ENCODE measurements around the gene TMEM53.

The TMEM53 gene

GRCh38 chr1:44696789-44697345 is 22.6 kb upstream of the TMEM53 start:
- no peak for DNase-seq (ENCODE audit: low read depth)

- DNase-seq (ENCODE audit: low read depth), result no peak
These were observed 21.8 kb upstream of the TMEM53 start for GRCh38 chr1:44696101-44696500.

DNA sequence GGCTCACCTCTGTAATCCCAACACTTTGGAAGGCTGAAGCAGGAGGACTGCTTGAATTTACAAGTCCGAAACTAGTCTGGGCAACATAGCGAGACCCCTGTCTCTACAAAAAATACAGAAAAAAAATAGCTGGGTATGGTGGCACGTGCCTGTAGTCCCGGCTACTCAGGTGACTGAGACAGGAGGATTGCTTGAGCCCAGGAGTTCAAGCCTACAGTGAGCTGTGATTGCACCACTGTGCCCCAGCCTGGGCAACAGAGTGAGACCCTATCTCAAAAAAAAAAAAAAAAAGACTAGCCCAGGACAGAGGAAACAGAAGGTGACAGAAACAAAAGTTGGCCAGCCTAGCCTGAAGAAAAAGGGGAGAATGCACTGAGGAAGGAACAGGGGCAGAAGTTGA is 21.4 kb upstream of the TMEM53 start:
- DNase-seq (ENCODE audit: low read depth), result no peak

- no peak for DNase-seq (ENCODE audit: low read depth)
These were observed 20.7 kb upstream of the TMEM53 start for GRCh38 chr1:44694863-44695478.

GRCh38 chr1:44693900-44694299 is 19.6 kb upstream of the TMEM53 start:
- DNase-seq (ENCODE audit: low read depth), result no peak

DNA sequence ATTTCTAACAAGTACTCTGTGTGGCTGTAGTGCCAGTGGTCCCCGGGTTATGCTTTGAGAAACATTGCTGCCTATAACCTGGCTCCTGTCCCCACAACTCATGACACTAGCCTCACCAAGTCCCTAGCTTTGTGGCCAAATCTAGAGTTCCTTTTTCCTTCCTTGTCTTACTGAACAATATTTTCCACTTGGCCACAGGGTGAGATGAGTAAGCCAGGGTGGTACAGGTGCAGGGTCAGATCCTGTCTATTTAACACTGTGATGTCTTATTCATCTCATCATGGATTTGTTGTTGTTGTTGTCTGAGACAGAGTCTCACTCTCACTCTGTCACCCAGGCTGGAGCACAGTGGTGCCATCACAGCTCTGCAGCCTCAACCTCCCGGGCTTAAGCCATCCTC is 18.9 kb upstream of the TMEM53 start:
- no peak for DNase-seq (ENCODE audit: low read depth)

DNA sequence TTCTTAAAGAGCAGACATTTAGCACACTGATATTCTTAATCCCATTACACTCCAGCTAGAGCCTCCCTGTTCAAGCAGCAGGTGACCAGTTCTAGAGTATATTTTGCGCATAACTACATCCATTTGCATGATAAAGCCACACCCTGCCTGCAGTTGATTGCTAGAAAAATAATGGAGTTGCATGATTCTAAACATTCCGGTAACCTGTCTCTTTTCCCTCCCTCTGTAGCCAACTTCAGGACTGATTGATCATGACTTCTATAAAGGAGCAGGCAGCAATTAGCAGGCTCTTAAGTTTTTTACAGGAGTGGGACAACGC is 15.1 kb upstream of the TMEM53 start:
- no peak for DNase-seq (ENCODE audit: low read depth)

DNA sequence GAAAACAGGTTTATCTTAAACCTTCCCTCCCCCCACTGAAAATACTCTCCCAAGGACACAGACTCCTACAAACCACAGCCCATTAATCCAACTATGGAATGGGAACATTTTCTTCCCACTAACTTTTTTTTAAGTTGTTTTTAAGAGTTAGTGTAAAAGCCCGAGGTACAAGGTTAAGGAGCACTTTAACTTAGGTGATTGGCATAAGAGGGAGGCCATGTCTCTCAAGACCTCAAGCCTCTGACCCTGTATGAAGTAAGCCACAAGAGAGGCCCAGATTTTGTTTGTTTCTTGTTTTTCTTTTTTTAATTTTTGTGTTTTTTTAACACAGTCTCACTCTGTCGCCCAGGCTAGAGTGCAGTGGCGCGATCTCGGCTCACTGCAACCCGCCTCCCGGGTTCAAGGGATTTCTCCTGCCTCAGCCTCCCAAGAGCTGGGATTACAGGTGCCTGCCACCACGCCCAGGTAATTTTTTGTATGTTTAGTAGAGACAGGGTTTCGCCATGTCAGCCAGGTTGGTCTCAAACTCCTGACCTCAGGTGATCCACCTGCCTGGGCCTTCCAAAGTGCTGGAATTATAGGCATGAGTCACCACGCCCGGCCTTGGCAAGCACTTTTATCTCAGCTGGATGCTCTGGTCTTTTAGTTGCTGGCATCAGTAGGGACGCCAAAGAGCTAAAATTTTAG is 14.6 kb upstream of the TMEM53 start:
- no peak for DNase-seq (ENCODE audit: low read depth)

DNA sequence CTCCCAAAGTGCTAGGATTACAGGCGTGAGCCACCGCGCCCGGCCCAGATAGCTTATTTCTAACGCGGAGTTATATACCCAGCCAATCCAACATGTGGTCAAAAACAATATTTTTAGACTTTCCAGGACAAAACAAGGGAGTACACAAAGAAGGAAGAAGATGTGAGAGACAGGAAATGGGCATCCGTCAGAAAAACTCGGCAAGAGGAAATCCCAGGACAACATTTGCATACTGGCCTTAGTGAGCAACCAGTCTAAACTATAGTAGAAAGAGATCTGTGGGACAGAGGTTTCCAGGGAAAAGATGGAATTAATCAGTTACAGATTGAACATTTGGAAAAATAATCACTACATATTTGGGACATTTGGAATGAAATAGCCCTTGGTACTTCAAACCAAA is 11.6 kb upstream of the TMEM53 start:
- DNase-seq (ENCODE audit: low read depth), result no peak

DNA sequence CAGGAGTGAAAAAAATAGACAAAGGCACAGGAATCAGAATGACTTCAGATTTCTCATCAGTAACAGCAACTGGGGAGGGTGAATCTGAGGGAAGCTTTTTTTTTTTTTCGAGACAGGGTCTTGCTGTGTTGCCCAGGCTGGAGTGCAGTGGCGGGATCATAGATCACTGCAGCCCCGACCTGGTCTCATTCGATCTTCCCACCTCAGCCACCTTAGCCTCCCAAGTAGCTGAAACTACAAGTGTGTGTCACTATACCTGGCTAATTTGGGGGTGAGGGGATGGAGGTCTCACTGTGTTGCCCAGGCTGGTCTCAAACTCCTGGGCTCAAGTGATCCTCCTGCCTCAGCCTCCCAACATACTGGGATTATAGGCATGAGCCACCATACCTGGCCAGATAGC is 10.9 kb upstream of the TMEM53 start:
- no peak for DNase-seq (ENCODE audit: low read depth)

DNA sequence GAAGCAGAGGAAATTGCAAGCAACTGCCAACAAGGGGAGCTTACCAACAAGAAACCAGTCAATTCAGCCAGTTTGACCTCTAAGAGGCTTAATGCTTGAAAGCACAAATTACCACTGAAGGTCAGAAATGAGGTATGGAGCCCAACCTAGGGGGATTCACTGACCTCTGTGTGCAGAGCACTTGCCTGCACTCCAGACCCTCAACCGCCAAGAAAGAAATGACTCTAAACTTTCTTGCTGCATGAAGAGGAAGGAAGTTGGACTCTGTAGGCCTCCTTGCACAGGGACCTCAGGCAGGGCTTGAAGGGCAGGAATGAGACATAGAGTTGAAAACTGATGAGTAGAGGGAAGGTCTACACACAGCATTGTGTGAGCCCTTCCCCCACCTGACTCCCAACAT is 10.2 kb upstream of the TMEM53 start:
- no peak for DNase-seq (ENCODE audit: low read depth)

- DNase-seq (ENCODE audit: low read depth), result no peak
These were observed 8.6 kb upstream of the TMEM53 start for GRCh38 chr1:44682883-44683265.

DNA sequence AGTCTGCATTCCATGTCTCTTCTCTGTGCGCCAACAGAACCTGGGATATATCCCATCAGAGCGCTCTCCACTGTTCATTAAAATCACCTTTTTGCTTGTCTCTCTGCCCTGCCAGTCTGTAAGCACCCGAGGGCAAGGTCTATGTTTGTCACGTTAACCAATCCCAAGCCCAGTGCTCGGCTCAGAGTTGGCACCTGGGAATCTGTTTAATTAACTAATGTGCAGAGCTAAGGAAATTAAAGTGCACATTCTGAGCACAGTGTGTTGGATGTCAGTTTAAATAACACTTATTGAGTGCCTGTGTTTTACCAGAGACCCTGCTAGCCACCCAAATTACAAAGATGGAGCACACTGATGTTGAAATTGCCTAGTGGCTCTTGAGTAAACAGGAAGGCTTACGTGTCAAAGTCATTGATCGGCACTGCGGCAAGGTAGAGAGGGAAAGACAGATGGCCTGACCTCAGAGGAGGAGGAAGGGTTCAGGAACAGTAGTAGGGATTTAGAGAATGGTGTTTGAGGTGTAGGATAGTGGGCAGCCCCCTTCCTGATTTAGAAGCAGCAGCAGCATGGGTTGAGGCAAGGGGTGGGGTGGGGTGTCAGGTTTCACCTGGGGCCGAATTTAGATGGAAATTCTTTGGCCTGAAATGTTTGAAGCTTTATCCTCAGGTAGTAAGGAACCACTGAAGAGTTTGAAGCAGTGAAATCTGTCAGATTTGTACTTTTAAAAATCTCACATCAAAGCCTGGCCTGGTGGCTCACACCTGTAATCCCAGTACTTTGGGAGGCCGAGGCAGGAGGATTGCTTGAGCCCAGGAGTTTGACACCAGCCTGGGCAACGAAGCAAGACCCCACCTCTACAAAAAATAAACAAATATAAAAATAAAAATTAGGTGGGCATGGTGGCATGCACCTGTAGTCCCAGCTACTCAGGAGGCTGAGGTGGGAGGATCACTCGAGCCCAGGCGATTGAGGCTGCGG is 7.9 kb upstream of the TMEM53 start:
- no peak for DNase-seq (ENCODE audit: low read depth)

- no peak for DNase-seq (ENCODE audit: low read depth)
These were observed 5.2 kb upstream of the TMEM53 start for GRCh38 chr1:44679468-44679867.

DNA sequence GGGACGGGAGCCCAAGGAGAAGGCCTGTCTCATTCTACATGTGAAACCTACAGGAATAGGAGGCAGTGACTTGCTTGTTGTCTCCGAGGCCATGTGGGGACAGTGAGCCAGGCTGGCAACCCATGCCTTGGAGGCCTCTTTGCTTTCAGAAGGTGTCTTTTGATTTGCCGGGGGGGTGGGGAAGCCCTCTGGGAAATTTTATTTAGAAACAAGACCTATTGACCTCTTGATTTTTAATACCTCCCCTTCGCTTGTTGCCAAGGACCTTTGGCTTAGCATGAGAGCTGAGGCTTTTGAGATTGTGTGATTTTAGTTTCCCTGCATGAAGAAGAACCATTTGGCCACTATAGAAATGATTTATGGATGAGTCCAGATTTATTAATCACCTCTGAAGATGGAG is 4.3 kb upstream of the TMEM53 start:
- DNase-seq (ENCODE audit: low read depth), result no peak

GRCh38 chr1:44678120-44678519 is 3.8 kb upstream of the TMEM53 start:
- no peak for DNase-seq (ENCODE audit: low read depth)

DNA sequence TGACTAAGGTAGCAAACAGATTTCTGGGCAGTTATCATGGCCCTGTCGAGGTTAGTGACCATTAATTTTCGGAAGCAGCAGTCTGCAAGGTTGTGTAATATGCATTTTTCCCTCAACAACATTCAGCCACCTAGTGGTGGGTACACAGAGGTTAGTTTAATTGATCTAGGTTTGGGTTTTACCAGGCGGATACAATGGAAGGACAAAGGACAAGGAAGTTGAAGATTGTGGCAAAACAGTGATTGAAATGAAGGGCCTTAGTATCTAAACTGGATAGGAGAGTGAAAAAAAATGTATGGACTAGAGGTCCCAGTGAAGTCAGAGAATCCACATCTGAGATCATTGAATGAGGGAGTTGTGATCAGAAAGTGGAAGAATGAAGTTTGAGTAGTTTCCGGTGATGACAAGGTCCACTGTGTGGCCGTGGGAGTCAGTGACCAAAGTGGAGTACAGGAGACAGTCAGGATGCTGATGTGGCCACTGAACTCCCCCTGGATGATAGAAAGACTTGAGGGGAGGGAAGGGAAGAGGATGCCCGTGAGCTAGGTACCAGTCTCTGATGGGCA is 3.0 kb upstream of the TMEM53 start:
- DNase-seq (ENCODE audit: low read depth), result peak; percentile 60

- peak; percentile 86 for DNase-seq (ENCODE audit: low read depth)
These were observed 2.4 kb upstream of the TMEM53 start for GRCh38 chr1:44676484-44677200.

GRCh38 chr1:44675186-44675585 is 905 bp upstream of the TMEM53 start:
- DNase-seq (ENCODE audit: low read depth), result no peak

GRCh38 chr1:44673675-44674112 is 587 bp downstream of the TMEM53 start:
- peak; percentile 29 for DNase-seq (ENCODE audit: low read depth)

DNA sequence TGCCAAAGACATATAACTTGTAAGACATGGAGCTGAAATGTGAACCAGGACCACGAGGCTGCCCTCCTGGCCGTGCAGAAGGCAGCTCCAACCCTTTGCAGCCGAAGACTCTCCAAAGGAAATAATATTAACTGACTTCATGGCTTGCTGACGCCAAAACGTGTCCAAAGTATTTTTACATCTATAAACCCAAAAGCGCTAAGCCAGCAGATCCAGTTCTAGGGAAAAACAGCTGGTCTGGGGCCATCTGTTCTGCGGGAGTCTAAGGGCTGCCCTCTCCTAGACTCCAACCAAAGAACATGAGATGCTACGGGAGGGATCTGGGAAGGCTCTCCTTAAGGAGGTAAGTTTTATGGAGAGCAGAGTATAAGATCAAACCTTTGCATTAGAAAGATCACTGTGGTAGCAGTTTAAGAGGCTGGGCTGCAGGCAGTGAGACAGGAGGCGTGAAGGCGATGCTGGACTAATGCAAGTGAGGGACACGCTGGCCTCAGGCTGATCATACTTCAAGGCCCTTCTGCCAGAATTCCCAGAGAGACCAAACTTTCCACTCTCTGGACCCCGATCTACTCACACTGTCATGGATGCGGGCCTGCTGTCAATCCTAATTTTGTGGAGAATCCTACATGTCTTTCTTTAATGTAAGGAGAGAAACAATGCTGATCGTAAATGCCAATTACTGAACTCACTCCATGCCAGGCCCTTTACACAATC is 1.2 kb downstream of the TMEM53 start:
- no peak for DNase-seq (ENCODE audit: low read depth)
